ENCODE results near the gene SH2D7. TPM values are rescaled to one million over a fixed set of nuclear protein-coding genes. Genes with fewer than 3 reads are reported as not detected.

The SH2D7 gene
- total RNA-seq (not detected), polyA plus RNA-seq (1 to 10 TPM in 1 of 2 donors, not detected in 1; 1.0 TPM)
- long read RNA-seq, donor 1 = 0 reads
- long read RNA-seq, donor 2, partial matches to known transcripts = 0 of 1 reads
- long read RNA-seq, donor 2, other reads (novel, unspliced or antisense) = 1 of 1 reads

GRCh38 chr15:78092261-78093041 is at the start of gene SH2D7:
Gene SH2D7 (plus strand): TSS chr15:78092561. CDS start chr15:78092585, 24 bp downstream.
- intact Hi-C loops (cut with DNase I) = no loop called here
- DNase-seq (peak; percentile 30 to 68), ATAC-seq (ENCODE audit: low FRiP score) (no peak)
- Histone ChIP-seq H3K27ac (ENCODE audit: low read depth in 1 of 2, low read length in 2 of 2) (no peak within 1 kb of the TSS), H3K27me3 (ENCODE audit: control insufficient read depth in 1 of 2, insufficient read depth in 2 of 2, low read length in 1 of 2) (no peaks in the 10 kb centered on the region), H3K36me3 (ENCODE audit: control insufficient read depth in 1 of 2, insufficient read depth in 2 of 2, low read length in 1 of 2) (no peaks in the 10 kb centered on the region), H3K9me3 (ENCODE audit: control insufficient read depth, low read length) (no peaks in the 10 kb centered on the region), H3K4me3 (ENCODE audit: low read length in 2 of 2) (no peak within 1 kb of the TSS), H3K4me1 (ENCODE audit: control insufficient read depth in 1 of 2, insufficient read depth in 2 of 2, low read length in 2 of 2) (no peaks in the 10 kb centered on the region)
- 83 to 87% methylated on average over 11 of the region's 11 CpGs for WGBS, 2 donors

GRCh38 chr15:78044407-78045155 is 47.8 kb upstream of the SH2D7 start:
- no peak overlapping the region for H3K4me3 ChIP-seq (ENCODE audit: low read length in 2 of 2)
- no peaks in the 10 kb centered on the region for H3K9me3 ChIP-seq (ENCODE audit: control insufficient read depth, low read length)
- intact Hi-C loops (cut with DNase I) = no loop called here
- no peak for DNase-seq
- H3K27me3 ChIP-seq (ENCODE audit: control insufficient read depth in 1 of 2, insufficient read depth in 2 of 2, low read length in 1 of 2) = no peaks in the 10 kb centered on the region
- peaks cover 0 to 12% of the 10 kb centered on the region in 2 donors for H3K36me3 ChIP-seq (ENCODE audit: control insufficient read depth in 1 of 2, insufficient read depth in 2 of 2, low read length in 1 of 2)
- H3K4me1 ChIP-seq (ENCODE audit: control insufficient read depth in 1 of 2, insufficient read depth in 2 of 2, low read length in 2 of 2) = no peaks in the 10 kb centered on the region
- no peak for ATAC-seq (ENCODE audit: low FRiP score)
- 80 to 86% methylated on average over 5 of the region's 5 CpGs for WGBS, 2 donors
- no peak overlapping the region for H3K27ac ChIP-seq (ENCODE audit: low read depth in 1 of 2, low read length in 2 of 2)

GRCh38 chr15:78045189-78045588 is 47.2 kb upstream of the SH2D7 start:
- DNase-seq (no peak), ATAC-seq (ENCODE audit: low FRiP score) (no peak)
- H3K36me3 ChIP-seq (ENCODE audit: control insufficient read depth in 1 of 2, insufficient read depth in 2 of 2, low read length in 1 of 2) = peaks cover 0 to 12% of the 10 kb centered on the region in 2 donors
- no peaks in the 10 kb centered on the region for H3K9me3 ChIP-seq (ENCODE audit: control insufficient read depth, low read length)
- H3K4me1 ChIP-seq (ENCODE audit: control insufficient read depth in 1 of 2, insufficient read depth in 2 of 2, low read length in 2 of 2) = no peaks in the 10 kb centered on the region
- intact Hi-C loops (cut with DNase I) = no loop called here
- H3K27ac ChIP-seq (ENCODE audit: low read depth in 1 of 2, low read length in 2 of 2) = no peak overlapping the region
- no peaks in the 10 kb centered on the region for H3K27me3 ChIP-seq (ENCODE audit: control insufficient read depth in 1 of 2, insufficient read depth in 2 of 2, low read length in 1 of 2)
- 82 to 88% methylated on average over 1 of the region's 1 CpG for WGBS, 2 donors
- H3K4me3 ChIP-seq (ENCODE audit: low read length in 2 of 2) = no peak overlapping the region

- no peaks in the 10 kb centered on the region for H3K27me3 ChIP-seq (ENCODE audit: control insufficient read depth in 1 of 2, insufficient read depth in 2 of 2, low read length in 1 of 2)
- no peak for ATAC-seq (ENCODE audit: low FRiP score)
- H3K4me1 ChIP-seq (ENCODE audit: control insufficient read depth in 1 of 2, insufficient read depth in 2 of 2, low read length in 2 of 2) = no peaks in the 10 kb centered on the region
- no peak overlapping the region for H3K4me3 ChIP-seq (ENCODE audit: low read length in 2 of 2)
- H3K9me3 ChIP-seq (ENCODE audit: control insufficient read depth, low read length) = no peaks in the 10 kb centered on the region
- H3K27ac ChIP-seq (ENCODE audit: low read depth in 1 of 2, low read length in 2 of 2) = no peak overlapping the region
- no peak for DNase-seq
- intact Hi-C loops (cut with DNase I) = no loop called here
- 90 to 91% methylated on average over 5 of the region's 5 CpGs for WGBS, 2 donors
- peaks cover 0 to 14% of the 10 kb centered on the region in 2 donors for H3K36me3 ChIP-seq (ENCODE audit: control insufficient read depth in 1 of 2, insufficient read depth in 2 of 2, low read length in 1 of 2)
Observed at GRCh38 chr15:78046796-78047341, 45.5 kb upstream of the SH2D7 start.

DNA sequence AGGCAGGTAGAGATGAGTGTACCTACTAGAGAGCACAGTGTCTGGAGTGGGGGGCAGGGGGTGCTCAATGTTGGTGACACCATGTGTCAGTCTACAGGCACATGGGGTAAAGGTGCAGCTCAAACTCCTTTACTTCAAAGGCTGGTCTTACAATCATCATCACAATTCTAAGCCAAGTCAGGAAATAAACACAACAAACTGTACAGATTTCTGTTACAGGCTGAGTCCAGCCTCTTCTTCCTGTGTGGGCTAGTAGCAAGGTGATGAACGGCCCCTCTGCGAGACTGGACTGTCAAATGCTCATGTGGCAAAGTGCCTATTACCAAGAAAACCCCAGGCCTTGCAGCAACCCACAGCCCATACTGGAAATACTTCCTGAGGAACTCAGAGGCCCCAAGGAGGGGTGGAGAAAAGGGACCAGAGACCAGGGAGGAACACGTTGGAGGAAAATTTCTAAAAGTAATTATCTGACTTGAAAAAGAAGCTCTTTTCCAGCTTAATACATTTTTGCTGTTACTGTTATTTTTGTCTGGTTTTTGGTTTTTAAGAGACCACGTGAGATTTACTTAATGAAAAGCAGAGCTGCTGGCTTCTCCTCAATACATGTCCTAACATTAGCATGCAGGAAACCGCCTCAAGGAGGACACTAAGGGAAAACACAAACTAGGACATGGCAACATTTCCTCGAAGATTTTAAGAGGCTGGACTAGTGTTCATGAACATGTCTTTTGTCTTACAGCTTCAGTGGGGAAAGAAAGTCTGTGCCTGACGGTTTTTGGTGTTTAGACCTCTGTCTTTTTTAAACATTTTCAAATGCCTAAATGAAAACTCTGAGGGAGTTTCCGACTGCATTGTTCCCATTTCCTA is 44.4 kb upstream of the SH2D7 start:
- no peak overlapping the region for H3K4me3 ChIP-seq (ENCODE audit: low read length in 2 of 2)
- peak; percentile 76 for ATAC-seq (ENCODE audit: low FRiP score)
- no peak overlapping the region for H3K27ac ChIP-seq (ENCODE audit: low read depth in 1 of 2, low read length in 2 of 2)
- 64 to 65% methylated on average over 8 of the region's 8 CpGs for WGBS, 2 donors
- intact Hi-C loops (cut with DNase I) = no loop called here
- DNase-seq = peak in 1 of 2 donors; percentile 63
- H3K36me3 ChIP-seq (ENCODE audit: control insufficient read depth in 1 of 2, insufficient read depth in 2 of 2, low read length in 1 of 2) = peaks cover 4 to 9% of the 10 kb centered on the region in 2 donors
- no peaks in the 10 kb centered on the region for H3K27me3 ChIP-seq (ENCODE audit: control insufficient read depth in 1 of 2, insufficient read depth in 2 of 2, low read length in 1 of 2)
- H3K4me1 ChIP-seq (ENCODE audit: control insufficient read depth in 1 of 2, insufficient read depth in 2 of 2, low read length in 2 of 2) = no peaks in the 10 kb centered on the region
- no peaks in the 10 kb centered on the region for H3K9me3 ChIP-seq (ENCODE audit: control insufficient read depth, low read length)

DNA sequence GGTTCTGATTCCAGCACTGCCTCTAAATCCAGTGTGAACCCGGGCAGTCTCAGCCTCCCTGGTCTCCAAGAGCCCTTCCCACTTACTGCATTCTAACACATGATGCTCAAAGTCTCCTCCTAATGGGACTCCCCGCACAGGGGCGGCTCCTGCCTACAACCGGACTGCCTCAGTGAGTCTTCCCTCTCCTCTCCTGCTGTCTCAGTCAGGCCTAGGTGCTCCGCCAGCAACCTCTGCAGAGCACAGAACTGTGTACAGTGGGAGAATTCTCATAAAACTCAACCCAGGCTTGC is 43.8 kb upstream of the SH2D7 start:
- no peaks in the 10 kb centered on the region for H3K4me1 ChIP-seq (ENCODE audit: control insufficient read depth in 1 of 2, insufficient read depth in 2 of 2, low read length in 2 of 2)
- DNase-seq (no peak), ATAC-seq (ENCODE audit: low FRiP score) (peak; percentile 74)
- H3K27ac ChIP-seq (ENCODE audit: low read depth in 1 of 2, low read length in 2 of 2) = no peak overlapping the region
- intact Hi-C loops (cut with DNase I) = no loop called here
- 85 to 90% methylated on average over 5 of the region's 5 CpGs for WGBS, 2 donors
- H3K36me3 ChIP-seq (ENCODE audit: control insufficient read depth in 1 of 2, insufficient read depth in 2 of 2, low read length in 1 of 2) = peaks cover 4 to 7% of the 10 kb centered on the region in 2 donors
- no peaks in the 10 kb centered on the region for H3K9me3 ChIP-seq (ENCODE audit: control insufficient read depth, low read length)
- no peak overlapping the region for H3K4me3 ChIP-seq (ENCODE audit: low read length in 2 of 2)
- no peaks in the 10 kb centered on the region for H3K27me3 ChIP-seq (ENCODE audit: control insufficient read depth in 1 of 2, insufficient read depth in 2 of 2, low read length in 1 of 2)

- Histone ChIP-seq H3K27ac (ENCODE audit: low read depth in 1 of 2, low read length in 2 of 2) (no peak overlapping the region), H3K36me3 (ENCODE audit: control insufficient read depth in 1 of 2, insufficient read depth in 2 of 2, low read length in 1 of 2) (peaks cover 4 to 5% of the 10 kb centered on the region in 2 donors), H3K4me1 (ENCODE audit: control insufficient read depth in 1 of 2, insufficient read depth in 2 of 2, low read length in 2 of 2) (no peaks in the 10 kb centered on the region), H3K9me3 (ENCODE audit: control insufficient read depth, low read length) (no peaks in the 10 kb centered on the region), H3K4me3 (ENCODE audit: low read length in 2 of 2) (no peak overlapping the region), H3K27me3 (ENCODE audit: control insufficient read depth in 1 of 2, insufficient read depth in 2 of 2, low read length in 1 of 2) (no peaks in the 10 kb centered on the region)
- intact Hi-C loops (cut with DNase I) = no loop called here
- WGBS, 2 donors = 82% methylated on average over 7 of the region's 7 CpGs
- no peak for DNase-seq
- no peak for ATAC-seq (ENCODE audit: low FRiP score)
Observed at GRCh38 chr15:78049691-78050440, 42.5 kb upstream of the SH2D7 start.

- Histone ChIP-seq H3K27ac (ENCODE audit: low read depth in 1 of 2, low read length in 2 of 2) (no peak overlapping the region), H3K36me3 (ENCODE audit: control insufficient read depth in 1 of 2, insufficient read depth in 2 of 2, low read length in 1 of 2) (peaks cover 4 to 5% of the 10 kb centered on the region in 2 donors), H3K27me3 (ENCODE audit: control insufficient read depth in 1 of 2, insufficient read depth in 2 of 2, low read length in 1 of 2) (no peaks in the 10 kb centered on the region), H3K4me1 (ENCODE audit: control insufficient read depth in 1 of 2, insufficient read depth in 2 of 2, low read length in 2 of 2) (no peaks in the 10 kb centered on the region), H3K4me3 (ENCODE audit: low read length in 2 of 2) (no peak overlapping the region), H3K9me3 (ENCODE audit: control insufficient read depth, low read length) (no peaks in the 10 kb centered on the region)
- DNase-seq (no peak), ATAC-seq (ENCODE audit: low FRiP score) (no peak)
- intact Hi-C loops (cut with DNase I) = no loop called here
- WGBS, 2 donors = 79 to 86% methylated on average over 1 of the region's 1 CpG
Observed at GRCh38 chr15:78050441-78050809, 41.9 kb upstream of the SH2D7 start.
